BE2C (cell line): ENCODE data around the gene RNF11.

Experiments
- DNase-seq: peaks from one replicate; pipeline ENCODE4 v3.0.0-alpha.2; 2020
- H3K27me3 ChIP-seq: fragments of 250-450 bp; sonication (Bioruptor Pico); 2 replicates; pipeline ENCODE4 v1.5.1; 2020; ENCODE audit warnings: mild to moderate bottlenecking
- H3K36me3 ChIP-seq: fragments of 250-450 bp; sonication (Bioruptor Pico); 2 replicates; pipeline ENCODE4 v1.5.1; 2020; ENCODE audit warnings: mild to moderate bottlenecking
- H3K4me1 ChIP-seq: fragments of 250-450 bp; sonication (Bioruptor Pico); 2 replicates; pipeline ENCODE4 v1.5.1; 2020
- H3K4me3 ChIP-seq: 2 replicates; pipeline ENCODE4 v1.5.1; 2011; ENCODE audit warnings: low read depth, low read length
- H3K9me3 ChIP-seq: fragments of 250-450 bp; sonication (Bioruptor Pico); 2 replicates; pipeline ENCODE4 v1.5.1; 2020
- CTCF ChIP-seq: IDR thresholded peaks from 2 replicates; pipeline ENCODE4 v1.5.1; 2012; ENCODE audit warnings: mild to moderate bottlenecking, low read depth, low read length

The RNF11 gene

GRCh38 chr1:51253691-51254090 is 17.6 kb downstream of the RNF11 start:
- no peak for TF ChIP-seq CTCF
- no peak for DNase-seq
- no peaks in the 10 kb centered on the region for H3K4me1 ChIP-seq
- H3K9me3 ChIP-seq, result no peaks in the 10 kb centered on the region
- H3K4me3 ChIP-seq, result no peak overlapping the region
- no peaks in the 10 kb centered on the region for H3K27me3 ChIP-seq
- no peaks in the 10 kb centered on the region for H3K36me3 ChIP-seq

GRCh38 chr1:51255331-51255730 is 19.3 kb downstream of the RNF11 start:
- Histone ChIP-seq H3K9me3 (no peaks in the 10 kb centered on the region), H3K4me1 (no peaks in the 10 kb centered on the region), H3K4me3 (no peak overlapping the region), H3K36me3 (no peaks in the 10 kb centered on the region), H3K27me3 (no peaks in the 10 kb centered on the region)
- TF ChIP-seq CTCF, result no peak
- no peak for DNase-seq

GRCh38 chr1:51263147-51263877 is 27.2 kb downstream of the RNF11 start:
- no peak overlapping the region for H3K4me3 ChIP-seq
- H3K4me1 ChIP-seq, result no peaks in the 10 kb centered on the region
- no peaks in the 10 kb centered on the region for H3K9me3 ChIP-seq
- TF ChIP-seq CTCF, result no peak
- no peaks in the 10 kb centered on the region for H3K36me3 ChIP-seq
- DNase-seq, result no peak
- no peaks in the 10 kb centered on the region for H3K27me3 ChIP-seq

GRCh38 chr1:51264451-51264850 is 28.4 kb downstream of the RNF11 start:
- Histone ChIP-seq H3K36me3 (no peaks in the 10 kb centered on the region), H3K4me3 (no peak overlapping the region), H3K27me3 (no peaks in the 10 kb centered on the region), H3K4me1 (no peaks in the 10 kb centered on the region), H3K9me3 (no peaks in the 10 kb centered on the region)
- TF ChIP-seq CTCF, result no peak
- DNase-seq, result no peak

DNA sequence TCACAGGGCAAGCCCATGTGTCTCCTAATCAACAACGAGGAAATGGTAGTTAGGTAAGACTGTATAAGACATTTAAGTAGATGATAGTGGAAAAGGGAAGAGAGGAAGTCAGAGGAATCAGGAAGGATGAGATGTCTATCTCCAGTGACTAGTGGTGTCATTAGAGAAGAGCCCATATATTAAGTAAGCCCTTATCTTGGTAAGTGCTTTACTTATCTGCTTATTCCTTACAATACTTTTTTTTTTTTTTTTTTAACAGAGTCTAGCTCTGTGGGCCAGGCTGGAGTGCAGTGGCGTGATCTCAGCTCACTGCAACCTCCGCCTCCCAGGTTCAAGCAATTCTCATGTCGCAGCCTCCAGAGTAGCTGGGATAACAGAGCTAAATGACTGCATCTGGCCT is 29.5 kb downstream of the RNF11 start:
- DNase-seq, result no peak
- H3K4me1 ChIP-seq, result no peaks in the 10 kb centered on the region

More for the DNA sequence above, 29.5 kb downstream of the RNF11 start:
- Histone ChIP-seq H3K27me3 (no peaks in the 10 kb centered on the region), H3K9me3 (no peaks in the 10 kb centered on the region), H3K4me3 (no peak overlapping the region), H3K36me3 (no peaks in the 10 kb centered on the region)
- TF ChIP-seq CTCF, result no peak
